ENCODE data around the gene RPTOR.

Gene RPTOR

GRCh38 chr17:80523956-80524712 is 20.5 kb upstream of the RPTOR start:
- no CpG with 5 or more reads among the region's 16 CpGs for WGBS, 2 donors (ENCODE audit: extremely low coverage in 2 of 2, insufficient read length in 2 of 2, insufficient replicate concordance in 1 of 2)

GRCh38 chr17:80526116-80526910 is 18.3 kb upstream of the RPTOR start:
- H3K4me2 ChIP-seq (ENCODE audit: insufficient read depth, low read length, poor library complexity, severe bottlenecking), result no peak overlapping the region
- peak overlapping the region; percentile 47 for H3K14ac ChIP-seq (ENCODE audit: low read length)
- H4K91ac ChIP-seq (ENCODE audit: low read depth, low read length, poor library complexity), result peak overlapping the region; percentile 62
- H3K9me3 ChIP-seq (replicated peaks in 1 of 2; ENCODE audit: control insufficient read depth in 2 of 2, insufficient read depth in 1 of 2, low read depth in 1 of 2, low read length in 2 of 2), result peaks cover 0 to 3% of the 10 kb centered on the region in 2 donors
- no peak overlapping the region for H2BK12ac ChIP-seq (ENCODE audit: low read length)
- peak overlapping the region in 1 of 2 donors; percentile 49 for H3K4me3 ChIP-seq (ENCODE audit: low read length in 2 of 2)
- no peaks in the 10 kb centered on the region for H3K36me3 ChIP-seq (replicated peaks in 1 of 2; ENCODE audit: control insufficient read depth in 2 of 2, insufficient read depth in 2 of 2, low read length in 2 of 2)
- WGBS, 2 donors (ENCODE audit: extremely low coverage in 2 of 2, insufficient read length in 2 of 2, insufficient replicate concordance in 1 of 2), result no CpG with 5 or more reads among the region's 28 CpGs
- H3K23ac ChIP-seq (ENCODE audit: low read depth, low read length, poor library complexity), result no peak overlapping the region
- H3K4me1 ChIP-seq (ENCODE audit: control insufficient read depth in 2 of 2, insufficient read depth in 1 of 2, low read depth in 1 of 2, low read length in 2 of 2), result peaks cover 4% of the 10 kb centered on the region in 2 donors
- H3K4ac ChIP-seq (ENCODE audit: low read length), result no peak overlapping the region
- H2AFZ ChIP-seq (ENCODE audit: low read length), result no peak overlapping the region
- no peak for DNase-seq (ENCODE audit: low spot score)
- peak overlapping the region; percentile 27 for H3K18ac ChIP-seq (ENCODE audit: low read length)
- no peak overlapping the region for H2BK120ac ChIP-seq (ENCODE audit: low read depth, low read length)
- H2BK15ac ChIP-seq (ENCODE audit: low read length), result no peak overlapping the region
- peak overlapping the region; percentile 76 for H2AK5ac ChIP-seq (ENCODE audit: low read depth, low read length)
- H3K79me1 ChIP-seq (ENCODE audit: low read depth, low read length), result no peaks in the 10 kb centered on the region
- no peak overlapping the region for H4K8ac ChIP-seq (ENCODE audit: low read depth, low read length)
- H3K9ac ChIP-seq (ENCODE audit: low read depth, low read length, poor library complexity), result no peak overlapping the region
- peaks cover 0 to 51% (median 0%) of the 10 kb centered on the region in 3 experiments for H3K27me3 ChIP-seq (ENCODE audit: control insufficient read depth in 3 of 3, insufficient read depth in 3 of 3, low read depth in 1 of 3, low read length in 3 of 3)
- no peak overlapping the region for H2BK5ac ChIP-seq (ENCODE audit: low read length)
- H3K27ac ChIP-seq (replicated peaks; ENCODE audit: low read length), result no peak overlapping the region

More at GRCh38 chr17:80523956-80524712, 20.5 kb upstream of the RPTOR start:
- H4K8ac ChIP-seq (ENCODE audit: low read depth, low read length), result no peak overlapping the region
- H3K9ac ChIP-seq (ENCODE audit: low read depth, low read length, poor library complexity), result no peak overlapping the region
- H3K27me3 ChIP-seq (ENCODE audit: control insufficient read depth in 3 of 3, insufficient read depth in 3 of 3, low read depth in 1 of 3, low read length in 3 of 3), result peaks cover 0 to 48% (median 0%) of the 10 kb centered on the region in 3 experiments
- no peak overlapping the region for H2BK5ac ChIP-seq (ENCODE audit: low read length)
- no peak overlapping the region for H3K4me3 ChIP-seq (ENCODE audit: low read length in 2 of 2)
- no peak overlapping the region for H3K14ac ChIP-seq (ENCODE audit: low read length)
- no peak overlapping the region for H2BK120ac ChIP-seq (ENCODE audit: low read depth, low read length)
- H3K9me3 ChIP-seq (replicated peaks in 1 of 2; ENCODE audit: control insufficient read depth in 2 of 2, insufficient read depth in 1 of 2, low read depth in 1 of 2, low read length in 2 of 2), result peaks cover 0 to 3% of the 10 kb centered on the region in 2 donors
- no peak overlapping the region for H3K4me2 ChIP-seq (ENCODE audit: insufficient read depth, low read length, poor library complexity, severe bottlenecking)
- no peak overlapping the region for H2AFZ ChIP-seq (ENCODE audit: low read length)
- no peak for DNase-seq (ENCODE audit: low spot score)
- H3K18ac ChIP-seq (ENCODE audit: low read length), result no peak overlapping the region
- H4K91ac ChIP-seq (ENCODE audit: low read depth, low read length, poor library complexity), result no peak overlapping the region
- no peak overlapping the region for H3K27ac ChIP-seq (replicated peaks; ENCODE audit: low read length)
- H3K79me1 ChIP-seq (ENCODE audit: low read depth, low read length), result no peaks in the 10 kb centered on the region
- no peak overlapping the region for H2BK15ac ChIP-seq (ENCODE audit: low read length)
- no peak overlapping the region for H3K23ac ChIP-seq (ENCODE audit: low read depth, low read length, poor library complexity)
- no peak overlapping the region for H2BK12ac ChIP-seq (ENCODE audit: low read length)
- H3K4me1 ChIP-seq (ENCODE audit: control insufficient read depth in 2 of 2, insufficient read depth in 1 of 2, low read depth in 1 of 2, low read length in 2 of 2), result peaks cover 0 to 4% of the 10 kb centered on the region in 2 donors
- no peaks in the 10 kb centered on the region for H3K36me3 ChIP-seq (replicated peaks in 1 of 2; ENCODE audit: control insufficient read depth in 2 of 2, insufficient read depth in 2 of 2, low read length in 2 of 2)
- no peak overlapping the region for H2AK5ac ChIP-seq (ENCODE audit: low read depth, low read length)
- no peak overlapping the region for H3K4ac ChIP-seq (ENCODE audit: low read length)

- no peak overlapping the region for H2BK120ac ChIP-seq (ENCODE audit: low read depth, low read length)
- peaks cover 0 to 51% (median 0%) of the 10 kb centered on the region in 3 experiments for H3K27me3 ChIP-seq (ENCODE audit: control insufficient read depth in 3 of 3, insufficient read depth in 3 of 3, low read depth in 1 of 3, low read length in 3 of 3)
- H3K18ac ChIP-seq (ENCODE audit: low read length), result no peak overlapping the region
- peaks cover 4% of the 10 kb centered on the region in 2 donors for H3K4me1 ChIP-seq (ENCODE audit: control insufficient read depth in 2 of 2, insufficient read depth in 1 of 2, low read depth in 1 of 2, low read length in 2 of 2)
- WGBS, 2 donors (ENCODE audit: extremely low coverage in 2 of 2, insufficient read length in 2 of 2, insufficient replicate concordance in 1 of 2), result no CpG with 5 or more reads among the region's 21 CpGs
- H3K79me1 ChIP-seq (ENCODE audit: low read depth, low read length), result no peaks in the 10 kb centered on the region
- H3K23ac ChIP-seq (ENCODE audit: low read depth, low read length, poor library complexity), result no peak overlapping the region
- H3K4me3 ChIP-seq (ENCODE audit: low read length in 2 of 2), result peak overlapping the region in 1 of 2 donors; percentile 49
- no peaks in the 10 kb centered on the region for H3K36me3 ChIP-seq (replicated peaks in 1 of 2; ENCODE audit: control insufficient read depth in 2 of 2, insufficient read depth in 2 of 2, low read length in 2 of 2)
- H3K4me2 ChIP-seq (ENCODE audit: insufficient read depth, low read length, poor library complexity, severe bottlenecking), result no peak overlapping the region
- peak overlapping the region; percentile 59 for H2AFZ ChIP-seq (ENCODE audit: low read length)
- H2BK5ac ChIP-seq (ENCODE audit: low read length), result no peak overlapping the region
- no peak overlapping the region for H2BK15ac ChIP-seq (ENCODE audit: low read length)
- peaks cover 0 to 3% of the 10 kb centered on the region in 2 donors for H3K9me3 ChIP-seq (replicated peaks in 1 of 2; ENCODE audit: control insufficient read depth in 2 of 2, insufficient read depth in 1 of 2, low read depth in 1 of 2, low read length in 2 of 2)
- no peak overlapping the region for H2AK5ac ChIP-seq (ENCODE audit: low read depth, low read length)
- H4K8ac ChIP-seq (ENCODE audit: low read depth, low read length), result no peak overlapping the region
- H2BK12ac ChIP-seq (ENCODE audit: low read length), result no peak overlapping the region
- no peak overlapping the region for H4K91ac ChIP-seq (ENCODE audit: low read depth, low read length, poor library complexity)
- no peak overlapping the region for H3K4ac ChIP-seq (ENCODE audit: low read length)
- no peak for DNase-seq (ENCODE audit: low spot score)
- H3K14ac ChIP-seq (ENCODE audit: low read length), result no peak overlapping the region
- no peak overlapping the region for H3K27ac ChIP-seq (replicated peaks; ENCODE audit: low read length)
- H3K9ac ChIP-seq (ENCODE audit: low read depth, low read length, poor library complexity), result no peak overlapping the region
Observed at GRCh38 chr17:80527016-80527645, 17.5 kb upstream of the RPTOR start.

All from neuronal stem cell (in vitro differentiated cells).